DND-41 (cell line): ENCODE data around the gene SNX17.
A peak's percentile ranks its signal among the peaks of the same experiment; 100 is the strongest.
"Not testable (repeated sequence)": the region's sequence is repeated elsewhere in the genome, so short reads cannot be mapped to it uniquely, and the experiment has no call there.

ENCODE experiments used
- ATAC-seq: fragments of 200-7000 bp; cut with Tn5 transposase; 3 replicates; pipeline ENCODE4 v1.9.1; 2021; ENCODE audit warnings: low read depth; ENCODE audit not compliant: insufficient read depth
- DNase-seq: peaks from one replicate; pipeline ENCODE4 v3.0.0-alpha.2; 2020
- H2AFZ ChIP-seq: 2 replicates; pipeline ENCODE4 v1.6.0; 2012; ENCODE audit warnings: low read depth, low read length
- H3K27ac ChIP-seq: 2 replicates; pipeline ENCODE4 v1.5.1; 2012; ENCODE audit warnings: low read length, inconsistent platforms
- H3K27me3 ChIP-seq: fragments of 200-600 bp; sonication (generic); 2 replicates; pipeline ENCODE4 v1.6.0; 2012; ENCODE audit warnings: low read length, mild to moderate bottlenecking, inconsistent platforms; ENCODE audit not compliant: insufficient read depth, poor library complexity
- H3K36me3 ChIP-seq: 2 replicates; pipeline ENCODE4 v1.5.1; 2012; ENCODE audit warnings: low read length, inconsistent platforms; ENCODE audit not compliant: insufficient read depth
- H3K4me1 ChIP-seq: 2 replicates; pipeline ENCODE4 v1.5.1; 2012; ENCODE audit warnings: mild to moderate bottlenecking, low read length; ENCODE audit not compliant: insufficient read depth
- H3K4me2 ChIP-seq: 2 replicates; pipeline ENCODE4 v1.6.0; 2012; ENCODE audit warnings: mild to moderate bottlenecking, moderate library complexity, low read length, inconsistent platforms; ENCODE audit not compliant: insufficient read depth
- H3K4me3 ChIP-seq, 2 experiments: fragments of 200-600 bp in 1 of 2; shearing (Covaris generic) in 1 of 2; 2 replicates each; pipeline ENCODE4 v1.5.1; 2012 to 2016; ENCODE audit warnings: inconsistent platforms in 2 of 2, low read length in 2 of 2, mild to moderate bottlenecking in 2 of 2, low read depth in 1 of 2, moderate library complexity in 1 of 2
- H3K79me2 ChIP-seq: 2 replicates; pipeline ENCODE4 v1.6.0; 2012; ENCODE audit warnings: low read length, inconsistent platforms; ENCODE audit not compliant: insufficient read depth
- H3K9ac ChIP-seq: 2 replicates; pipeline ENCODE4 v1.6.0; 2012; ENCODE audit warnings: low read depth, mild to moderate bottlenecking, inconsistent platforms, low read length, moderate library complexity
- H3K9me3 ChIP-seq: 2 replicates; pipeline ENCODE4 v1.5.1; 2012; ENCODE audit warnings: low read length, moderate library complexity, mild to moderate bottlenecking, inconsistent platforms; ENCODE audit not compliant: insufficient read depth, severe bottlenecking
- H4K20me1 ChIP-seq: 2 replicates; pipeline ENCODE4 v1.6.0; 2012; ENCODE audit warnings: low read length; ENCODE audit not compliant: insufficient read depth
- EZH2 ChIP-seq: IDR thresholded peaks from 3 replicates; pipeline ENCODE4 v1.6.1; 2012; ENCODE audit warnings: borderline replicate concordance, low read depth, mild to moderate bottlenecking, moderate library complexity, low read length, inconsistent platforms; ENCODE audit not compliant: severe bottlenecking
- TF ChIP-seq, protein P1 (sequence below): IDR thresholded peaks from 2 replicates; pipeline ENCODE4 v1.5.1; 2012; ENCODE audit warnings: borderline replicate concordance, low read length, moderate library complexity, mild to moderate bottlenecking; ENCODE audit not compliant: poor library complexity, severe bottlenecking; ENCODE audit errors: extremely low read depth

Gene SNX17

DNA sequence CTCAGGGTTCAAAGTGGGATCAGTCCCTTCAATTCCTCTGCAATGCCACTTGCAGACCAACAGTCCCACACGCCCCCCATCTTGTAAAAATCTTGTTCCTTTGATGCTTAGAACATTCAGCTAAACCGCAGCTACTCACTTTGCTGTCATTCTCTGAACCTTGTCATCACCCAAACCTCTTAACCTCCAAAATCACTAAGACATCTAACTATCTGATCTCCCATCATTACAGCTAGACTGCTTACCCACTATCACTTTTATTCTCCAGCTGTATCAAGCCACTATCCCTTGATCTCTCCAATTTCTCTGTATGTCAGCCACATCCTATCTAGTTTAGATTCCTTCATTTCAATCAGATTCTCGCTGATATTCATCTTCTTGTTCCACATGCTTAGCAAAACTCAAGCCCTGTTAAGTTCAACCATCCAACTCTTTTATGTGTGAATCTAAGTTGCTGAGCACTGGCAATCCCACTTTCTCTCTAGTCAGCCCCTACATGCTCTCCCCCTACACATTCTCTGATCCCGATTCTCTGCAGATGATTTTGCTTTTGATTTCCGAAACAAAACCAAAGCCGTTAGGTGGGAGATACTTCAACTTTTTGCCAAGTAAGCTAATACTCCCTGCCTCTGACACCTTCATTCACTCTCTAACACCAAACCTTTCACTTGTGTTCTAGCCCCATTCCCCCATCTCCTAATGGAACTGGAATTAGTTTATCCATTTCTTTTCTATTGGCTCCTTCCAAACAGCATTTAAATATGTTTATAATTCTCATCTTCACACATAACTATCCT lies 18.4 kb upstream of the SNX17 start:
- H3K4me2 ChIP-seq, result no peak overlapping the region
- H3K4me1 ChIP-seq, result peaks cover 21% of the 10 kb centered on the region
- no peak overlapping the region for H3K27ac ChIP-seq
- peaks cover 9% of the 10 kb centered on the region for H3K36me3 ChIP-seq
- peaks cover 95% of the 10 kb centered on the region for H3K79me2 ChIP-seq
- no peak for TF ChIP-seq EZH2
- TF ChIP-seq, protein P1, sequence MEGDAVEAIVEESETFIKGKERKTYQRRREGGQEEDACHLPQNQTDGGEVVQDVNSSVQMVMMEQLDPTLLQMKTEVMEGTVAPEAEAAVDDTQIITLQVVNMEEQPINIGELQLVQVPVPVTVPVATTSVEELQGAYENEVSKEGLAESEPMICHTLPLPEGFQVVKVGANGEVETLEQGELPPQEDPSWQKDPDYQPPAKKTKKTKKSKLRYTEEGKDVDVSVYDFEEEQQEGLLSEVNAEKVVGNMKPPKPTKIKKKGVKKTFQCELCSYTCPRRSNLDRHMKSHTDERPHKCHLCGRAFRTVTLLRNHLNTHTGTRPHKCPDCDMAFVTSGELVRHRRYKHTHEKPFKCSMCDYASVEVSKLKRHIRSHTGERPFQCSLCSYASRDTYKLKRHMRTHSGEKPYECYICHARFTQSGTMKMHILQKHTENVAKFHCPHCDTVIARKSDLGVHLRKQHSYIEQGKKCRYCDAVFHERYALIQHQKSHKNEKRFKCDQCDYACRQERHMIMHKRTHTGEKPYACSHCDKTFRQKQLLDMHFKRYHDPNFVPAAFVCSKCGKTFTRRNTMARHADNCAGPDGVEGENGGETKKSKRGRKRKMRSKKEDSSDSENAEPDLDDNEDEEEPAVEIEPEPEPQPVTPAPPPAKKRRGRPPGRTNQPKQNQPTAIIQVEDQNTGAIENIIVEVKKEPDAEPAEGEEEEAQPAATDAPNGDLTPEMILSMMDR, result no peak
- H4K20me1 ChIP-seq, result peaks cover 37% of the 10 kb centered on the region; the same call in 1 of the 2 replicates
- H3K9ac ChIP-seq, result no peak overlapping the region
- no peaks in the 10 kb centered on the region for H3K9me3 ChIP-seq
- no peak overlapping the region for H3K4me3 ChIP-seq
- no peak for ATAC-seq
- no peaks in the 10 kb centered on the region for H3K27me3 ChIP-seq
- no peak for DNase-seq
- no peak overlapping the region for H2AFZ ChIP-seq

DNA sequence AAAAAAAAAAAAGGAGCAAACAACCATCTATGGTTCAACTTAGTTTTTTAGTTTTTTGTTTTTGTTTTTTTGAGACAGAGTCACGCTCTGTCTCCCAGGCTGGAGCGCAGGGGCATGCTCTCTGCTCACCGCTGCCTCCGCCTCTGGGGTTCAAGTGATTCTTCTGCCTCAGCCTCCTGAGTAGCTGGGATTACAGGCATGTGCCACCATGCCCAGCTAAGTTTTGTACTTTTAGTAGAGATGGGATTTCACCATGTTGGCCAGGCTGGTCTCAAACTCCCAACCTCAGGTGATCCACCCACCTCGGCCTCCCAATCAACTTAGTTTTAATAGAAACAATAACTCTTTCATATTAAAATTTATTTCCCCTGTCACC lies 17.0 kb upstream of the SNX17 start:
- H3K4me2 ChIP-seq, result peak overlapping the region; percentile 28; the same call in 1 of the 2 replicates
- H3K36me3 ChIP-seq, H3K9me3 ChIP-seq, H3K4me3 ChIP-seq, H2AFZ ChIP-seq, ATAC-seq, H3K27me3 ChIP-seq, DNase-seq, H3K27ac ChIP-seq, H3K9ac ChIP-seq: not testable (repeated sequence)
- peaks cover 27% of the 10 kb centered on the region; the same call in 1 of the 2 replicates for H4K20me1 ChIP-seq
- peaks cover 30% of the 10 kb centered on the region for H3K4me1 ChIP-seq
- H3K79me2 ChIP-seq, result peaks cover 95% of the 10 kb centered on the region

DNA sequence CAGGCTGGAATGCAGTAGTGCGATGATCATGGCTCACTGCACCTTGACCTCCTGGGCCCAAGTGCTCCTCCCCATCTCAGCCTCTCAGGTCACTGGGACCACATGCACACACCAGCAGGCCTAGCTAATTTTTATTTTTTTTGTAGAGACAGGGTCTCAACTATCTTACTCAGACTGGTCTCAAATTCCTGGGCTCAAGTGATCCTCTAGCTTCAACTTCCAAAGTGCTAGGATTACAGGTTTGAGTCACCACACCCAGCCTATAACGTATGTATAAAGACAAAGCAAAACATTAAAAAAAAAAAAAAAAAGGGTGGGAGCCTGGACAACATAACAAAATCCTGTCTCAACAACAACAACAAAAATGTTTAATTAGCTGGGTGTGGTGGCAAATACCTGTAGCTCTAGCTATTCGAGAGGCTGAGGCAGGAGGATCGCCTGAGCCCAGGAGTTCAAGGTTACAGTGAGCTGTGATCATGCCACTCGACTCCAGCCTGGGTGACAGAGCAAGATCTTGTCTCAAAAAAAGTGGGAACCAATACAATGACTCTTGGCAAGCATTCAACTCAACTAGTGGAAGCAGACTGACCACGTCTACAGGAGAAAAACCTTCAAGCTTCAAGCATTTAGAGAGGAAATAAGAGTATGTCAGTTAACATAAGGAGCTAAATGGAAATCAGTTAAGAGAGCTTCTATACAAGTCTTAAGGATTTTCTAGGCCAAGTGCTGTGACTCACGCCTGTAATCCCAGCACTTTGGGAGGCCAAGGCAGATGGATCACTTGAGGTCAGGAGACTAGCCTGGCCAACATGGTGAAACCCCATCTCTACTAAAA lies 16.4 kb upstream of the SNX17 start:
- peak overlapping the region; percentile 82; the same call in 1 of the 2 replicates for H3K4me2 ChIP-seq
- no peaks in the 10 kb centered on the region for H3K27me3 ChIP-seq
- ATAC-seq (no peak), DNase-seq (no peak)
- no peak overlapping the region for H2AFZ ChIP-seq
- H3K4me3 ChIP-seq, result no peak overlapping the region
- H3K4me1 ChIP-seq, result peaks cover 33% of the 10 kb centered on the region
- no peaks in the 10 kb centered on the region for H3K9me3 ChIP-seq
- H3K9ac ChIP-seq, result no peak overlapping the region
- peaks cover 95% of the 10 kb centered on the region for H3K79me2 ChIP-seq
- TF ChIP-seq, protein P1, result no peak
- no peak for TF ChIP-seq EZH2
- H3K36me3 ChIP-seq, result peaks cover 3% of the 10 kb centered on the region
- H4K20me1 ChIP-seq, result peaks cover 27% of the 10 kb centered on the region; the same call in 1 of the 2 replicates
- H3K27ac ChIP-seq, result no peak overlapping the region

DNA sequence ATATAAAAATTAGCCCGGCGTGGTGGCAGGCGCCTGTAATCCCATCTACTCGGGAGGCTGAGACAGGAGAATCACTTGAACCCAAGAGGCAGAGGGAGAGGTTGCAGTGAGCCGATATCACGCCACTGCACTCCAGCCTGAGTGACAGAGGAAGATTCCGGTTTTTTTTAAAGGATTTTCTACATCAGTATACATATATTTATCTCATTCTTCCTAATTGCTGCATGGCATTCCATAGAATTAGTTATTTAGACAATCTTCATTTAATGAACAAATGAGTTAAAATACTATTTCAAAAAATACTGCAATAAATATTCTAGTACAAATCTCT lies 15.9 kb upstream of the SNX17 start:
- ATAC-seq (no peak), DNase-seq (no peak)
- peaks cover 33% of the 10 kb centered on the region for H3K4me1 ChIP-seq
- TF ChIP-seq, protein P1, result no peak
- no peak for TF ChIP-seq EZH2
- peak overlapping the region; percentile 82 for H3K4me2 ChIP-seq
- H3K9me3 ChIP-seq, result no peaks in the 10 kb centered on the region
- H4K20me1 ChIP-seq, result peaks cover 27% of the 10 kb centered on the region; the same call in 1 of the 2 replicates
- peaks cover 3% of the 10 kb centered on the region for H3K36me3 ChIP-seq
- no peak overlapping the region for H3K4me3 ChIP-seq
- H3K27me3 ChIP-seq, result no peaks in the 10 kb centered on the region
- peaks cover 91% of the 10 kb centered on the region for H3K79me2 ChIP-seq
- no peak overlapping the region for H3K27ac ChIP-seq
- no peak overlapping the region for H3K9ac ChIP-seq
- H2AFZ ChIP-seq, result no peak overlapping the region
